OCI-LY7 (cell line): ENCODE results near the gene MARCHF6. TPM values are rescaled to one million over a fixed set of nuclear protein-coding genes. Genes with fewer than 3 reads are reported as not detected.
"Not testable (repeated sequence)": the region's sequence is repeated elsewhere in the genome, so short reads cannot be mapped to it uniquely, and the experiment has no call there.

Source experiments
- BruUV-seq: library from RNA; stranded (reverse); fragments of 400-500 nt; replicated peaks from 2 replicates; lab custom pipeline; 2021; lab: Mats Ljungman, UMichigan
- CTCF ChIA-PET: fragments of 300-600 bp; sonication (Branson Sonifier 250); formaldehyde crosslinking; loops from one replicate; lab custom pipeline; 2022; ENCODE audit warnings: antibody characterized with exemption; ENCODE audit not compliant: unreplicated experiment; lab: Charles Lee
- POLR2A ChIA-PET: fragments of 300-600 bp; sonication (Branson Sonifier 250); formaldehyde crosslinking; loops from one replicate; lab custom pipeline; 2022; ENCODE audit warnings: antibody characterized with exemption; lab: Charles Lee
- DNase-seq: peaks from one replicate; pipeline ENCODE4 v3.0.0-alpha.2; 2015; ENCODE audit warnings: low spot score
- H2AFZ ChIP-seq: fragments of 200-600 bp; sonication (generic), shearing (Covaris generic); 2 replicates; pipeline ENCODE4 v1.6.1; 2014; ENCODE audit warnings: mild to moderate bottlenecking, antibody characterized with exemption, low read length, moderate library complexity
- H3K27ac ChIP-seq: fragments of 200-600 bp; sonication (generic); 2 replicates; pipeline ENCODE4 v1.5.1; 2014; ENCODE audit warnings: mixed run types, low read depth, mild to moderate bottlenecking, moderate library complexity, low read length, inconsistent platforms; ENCODE audit not compliant: poor library complexity, severe bottlenecking
- H3K36me3 ChIP-seq: fragments of 200-600 bp; sonication (generic); 2 replicates; pipeline ENCODE4 v1.6.1; 2014; ENCODE audit warnings: mild to moderate bottlenecking, antibody characterized with exemption, low read length, moderate library complexity, mixed read lengths; ENCODE audit not compliant: insufficient read depth
- H3K4me1 ChIP-seq: fragments of 200-600 bp; sonication (generic); 2 replicates; pipeline ENCODE4 v1.5.1; 2014; ENCODE audit warnings: mild to moderate bottlenecking, low read length; ENCODE audit not compliant: insufficient read depth, poor library complexity, severe bottlenecking
- H3K4me2 ChIP-seq: fragments of 200-600 bp; sonication (generic); 2 replicates; pipeline ENCODE4 v1.6.1; 2014; ENCODE audit warnings: mild to moderate bottlenecking, low read length
- H3K4me3 ChIP-seq: fragments of 200-600 bp; sonication (generic); 2 replicates; pipeline ENCODE4 v1.5.1; 2014; ENCODE audit warnings: mild to moderate bottlenecking, low read depth, low read length; ENCODE audit not compliant: poor library complexity, severe bottlenecking
- H3K79me2 ChIP-seq: fragments of 200-600 bp; sonication (generic); 2 replicates; pipeline ENCODE4 v1.6.1; 2016; ENCODE audit warnings: low read depth, mild to moderate bottlenecking, low read length, moderate library complexity, mixed read lengths; ENCODE audit not compliant: insufficient read depth
- H3K9me2 ChIP-seq: fragments of 200-600 bp; sonication (generic); 2 replicates; pipeline ENCODE4 v1.6.1; 2016; ENCODE audit warnings: mild to moderate bottlenecking, low read length, mixed read lengths; ENCODE audit not compliant: insufficient read depth
- H3K9me3 ChIP-seq: fragments of 200-600 bp; sonication (generic); 2 replicates; pipeline ENCODE4 v1.6.1; 2014; ENCODE audit warnings: mild to moderate bottlenecking, mixed run types, low read length, mixed read lengths
- H4K20me1 ChIP-seq: fragments of 200-600 bp; sonication (generic); 2 replicates; pipeline ENCODE4 v1.6.1; 2014; ENCODE audit warnings: mild to moderate bottlenecking, antibody characterized with exemption, low read length, moderate library complexity, mixed read lengths; ENCODE audit not compliant: insufficient read depth
- EZH2phosphoT487 ChIP-seq: fragments of 200-600 bp; sonication (generic); IDR thresholded peaks from 2 replicates; pipeline ENCODE4 v1.6.1; 2018; ENCODE audit warnings: low read depth, borderline replicate concordance, mild to moderate bottlenecking, mixed run types, antibody characterized with exemption, low read length, moderate library complexity, mixed read lengths
- intact Hi-C: fragments of 100-400 bp; cut with micrococcal nuclease; formaldehyde crosslinking; loops from one replicate; pipeline ENCODE4 v1.10.0; 2022; ENCODE audit not compliant: unreplicated experiment
- total RNA-seq, 2 experiments: library from RNA; depleted of rRNA in 1 of 2; stranded (reverse); fragments of >200 nt in 1 of 2; shearing (Covaris generic) in 1 of 2; gene quantifications; 2 replicates each; pipeline ENCODE4 v1.2.3, GENCODE V29; 2014 to 2022
- TF ChIP-seq, protein P1 (sequence below): fragments of 200-600 bp; sonication (generic); conservative IDR thresholded peaks from 2 replicates; pipeline ENCODE4 v1.5.1; 2014; ENCODE audit warnings: mild to moderate bottlenecking, antibody characterized with exemption, low read length, moderate library complexity, mixed read lengths

Gene MARCHF6
- total RNA-seq, 2 experiments from 2014 or later, result 113 to 118 TPM

- TF ChIP-seq, protein P1, sequence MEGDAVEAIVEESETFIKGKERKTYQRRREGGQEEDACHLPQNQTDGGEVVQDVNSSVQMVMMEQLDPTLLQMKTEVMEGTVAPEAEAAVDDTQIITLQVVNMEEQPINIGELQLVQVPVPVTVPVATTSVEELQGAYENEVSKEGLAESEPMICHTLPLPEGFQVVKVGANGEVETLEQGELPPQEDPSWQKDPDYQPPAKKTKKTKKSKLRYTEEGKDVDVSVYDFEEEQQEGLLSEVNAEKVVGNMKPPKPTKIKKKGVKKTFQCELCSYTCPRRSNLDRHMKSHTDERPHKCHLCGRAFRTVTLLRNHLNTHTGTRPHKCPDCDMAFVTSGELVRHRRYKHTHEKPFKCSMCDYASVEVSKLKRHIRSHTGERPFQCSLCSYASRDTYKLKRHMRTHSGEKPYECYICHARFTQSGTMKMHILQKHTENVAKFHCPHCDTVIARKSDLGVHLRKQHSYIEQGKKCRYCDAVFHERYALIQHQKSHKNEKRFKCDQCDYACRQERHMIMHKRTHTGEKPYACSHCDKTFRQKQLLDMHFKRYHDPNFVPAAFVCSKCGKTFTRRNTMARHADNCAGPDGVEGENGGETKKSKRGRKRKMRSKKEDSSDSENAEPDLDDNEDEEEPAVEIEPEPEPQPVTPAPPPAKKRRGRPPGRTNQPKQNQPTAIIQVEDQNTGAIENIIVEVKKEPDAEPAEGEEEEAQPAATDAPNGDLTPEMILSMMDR, result no peak
- H3K9me2 ChIP-seq, result no peaks in the 10 kb centered on the region
- H2AFZ ChIP-seq, result no peak overlapping the region
- ChIA-PET CTCF (no interaction called here), POLR2A (interaction anchor here (0.7 to 2.3 kb wide), 3 partner anchors 10 to 167 kb away, joined by 3 to 10 read pairs (median 4); partner anchors contain the start of gene MARCHF6)
- H3K4me3 ChIP-seq, result no peak overlapping the region
- no peak overlapping the region for H3K4me2 ChIP-seq
- DNase-seq, result no peak
- no TSS peak for BruUV-seq
- no peaks in the 10 kb centered on the region for H4K20me1 ChIP-seq
- no peaks in the 10 kb centered on the region for H3K4me1 ChIP-seq
- no peaks in the 10 kb centered on the region for H3K79me2 ChIP-seq
- H3K27ac ChIP-seq, result no peak overlapping the region
- H3K36me3 ChIP-seq, result no peaks in the 10 kb centered on the region
- intact Hi-C loops, result no loop called here
- no peaks in the 10 kb centered on the region for H3K9me3 ChIP-seq
These were observed 10.0 kb upstream of the MARCHF6 start for GRCh38 chr5:10343486-10343885.

DNA sequence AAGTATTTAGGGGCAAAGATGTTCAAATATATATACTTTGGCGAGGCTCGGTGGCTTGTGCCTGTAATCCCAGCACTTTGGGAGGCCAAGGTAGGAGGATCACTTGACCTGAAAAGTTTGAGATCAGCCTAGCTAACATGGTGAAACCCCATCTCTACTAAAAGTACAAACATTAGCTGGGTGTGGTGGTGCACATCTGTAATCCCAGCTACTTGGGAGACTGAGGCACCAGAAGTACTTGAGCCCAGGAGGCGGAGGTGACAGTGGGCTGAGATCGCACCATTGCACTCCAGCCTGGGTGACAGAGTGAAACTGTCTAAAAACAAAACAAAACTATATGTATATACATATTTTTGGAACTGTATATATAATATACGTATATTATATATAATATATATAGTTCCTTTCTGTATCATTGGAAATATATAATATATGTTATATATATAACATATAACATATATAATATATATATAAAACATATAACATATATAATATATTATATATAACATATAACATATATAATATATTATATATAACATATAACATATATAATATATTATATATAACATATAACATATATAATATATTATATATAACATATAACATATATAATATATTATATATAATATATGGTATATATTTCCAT is 8.9 kb upstream of the MARCHF6 start:
- H2AFZ ChIP-seq, H3K79me2 ChIP-seq, H3K27ac ChIP-seq, DNase-seq, BruUV-seq, intact Hi-C loops, H3K4me2 ChIP-seq, H3K9me2 ChIP-seq, H4K20me1 ChIP-seq, H3K9me3 ChIP-seq, CTCF ChIA-PET, H3K4me1 ChIP-seq, H3K4me3 ChIP-seq, H3K36me3 ChIP-seq: not testable (repeated sequence)
- POLR2A ChIA-PET, result interaction anchor here (0.7 to 2.3 kb wide), 2 partner anchors 8 to 73 kb away, joined by 4 to 10 read pairs; partner anchors contain the start of gene MARCHF6

- no peak for DNase-seq
- Histone ChIP-seq H3K27ac (no peak overlapping the region), H4K20me1 (no peaks in the 10 kb centered on the region), H3K36me3 (no peaks in the 10 kb centered on the region), H3K9me3 (no peaks in the 10 kb centered on the region), H3K4me3 (no peak overlapping the region), H3K4me1 (peaks cover 11% of the 10 kb centered on the region), H2AFZ (no peak overlapping the region), H3K79me2 (peaks cover 14% of the 10 kb centered on the region; the same call in 1 of the 2 replicates), H3K9me2 (no peaks in the 10 kb centered on the region), H3K4me2 (no peak overlapping the region)
- TF ChIP-seq EZH2phosphoT487, result no peak
- TF ChIP-seq, protein P1, result no peak
- intact Hi-C loops, result no loop called here
- ChIA-PET POLR2A (interaction anchor here (0.6 kb wide), 1 partner anchor 203 kb away, joined by 4 read pairs; no protein-coding TSS in a partner anchor), CTCF (interaction anchor here (0.6 to 1.0 kb wide), 2 partner anchors 45 to 78 kb away, joined by 3 read pairs; no protein-coding TSS in a partner anchor)
- no TSS peak for BruUV-seq
These were observed 5.2 kb upstream of the MARCHF6 start for GRCh38 chr5:10348258-10348657.
